Small intestine (tissue), 7 donors: ENCODE results near the gene PAF1. TPM values are rescaled to one million over a fixed set of nuclear protein-coding genes. Genes with fewer than 3 reads are reported as not detected.

ENCODE experiments used
- DNase-seq, 2 donors: peaks; one replicate each; pipeline versions ENCODE4 v3.0.0 to v3.0.0-alpha.2; 2013
- FAIRE-seq: peaks from 2 replicates; lab custom pipeline; 2012; peaks lifted over from hg19 to GRCh38; lab: Jason Lieb, UNC
- H3K27ac ChIP-seq, 3 donors: one replicate each; pipeline ENCODE4 v1.5.1; 2013; ENCODE audit warnings: low read length in 2 of 3, mild to moderate bottlenecking in 2 of 3, control low read depth in 1 of 3, inconsistent platforms in 1 of 3, low read depth in 1 of 3, moderate library complexity in 1 of 3
- H3K27me3 ChIP-seq, 3 donors: one replicate each; pipeline ENCODE4 v1.6.1; 2013; ENCODE audit warnings: low read length in 3 of 3, inconsistent platforms in 1 of 3; ENCODE audit not compliant: control insufficient read depth in 3 of 3, insufficient read depth in 3 of 3
- H3K36me3 ChIP-seq, 3 donors: one replicate each; pipeline ENCODE4 v1.6.1; 2013; ENCODE audit warnings: low read length in 3 of 3, inconsistent platforms in 1 of 3, low read depth in 1 of 3, mild to moderate bottlenecking in 1 of 3, moderate library complexity in 1 of 3; ENCODE audit not compliant: control insufficient read depth in 3 of 3, insufficient read depth in 2 of 3
- H3K4me1 ChIP-seq, 3 donors: one replicate each; pipeline ENCODE4 v1.6.1; 2013; ENCODE audit warnings: low read length in 2 of 3, inconsistent platforms in 1 of 3, low read depth in 1 of 3, mild to moderate bottlenecking in 1 of 3, moderate library complexity in 1 of 3; ENCODE audit not compliant: control insufficient read depth in 3 of 3, insufficient read depth in 2 of 3
- H3K4me3 ChIP-seq, 3 donors: one replicate each; pipeline ENCODE4 v1.5.1; 2013; ENCODE audit warnings: low read length in 3 of 3, control low read depth in 1 of 3, inconsistent platforms in 1 of 3, low read depth in 1 of 3, mild to moderate bottlenecking in 1 of 3, moderate library complexity in 1 of 3
- H3K9me3 ChIP-seq, 2 donors: one replicate each; pipeline ENCODE4 v1.6.1; 2013; ENCODE audit warnings: low read depth in 1 of 2, low read length in 1 of 2; ENCODE audit not compliant: control insufficient read depth in 2 of 2, insufficient read depth in 1 of 2
- WGBS, 3 donors: extraction: QIAGEN DNeasy Blood & Tissue Kit; methylation state at CpG; one replicate each; pipeline ENCODE4 v1.1.7; 2013; 5-methylcytosine and 5-hydroxymethylcytosine counted together
- polyA plus RNA-seq, 4 donors: library from polyadenylated mRNA; stranded (reverse) in 3 of 4; unstranded in 1 of 4; fragments of 200-250 nt in 3 of 4; fragments of 120-200 nt in 1 of 4; gene quantifications; one replicate each; pipeline versions ENCODE4 v1.2.1 to v1.2.3, GENCODE V29; 2013
- donor health status: healthy with polysubstance abuse.
- donor health status: control.
- donor health status: control.
- donor health status: Bipolar disorder and iron deficiency.
- donor health status: healthy.

PAF1 gene
- polyA plus RNA-seq, 4 donors = 32.9 to 42.7 (median 37.9) TPM

DNA sequence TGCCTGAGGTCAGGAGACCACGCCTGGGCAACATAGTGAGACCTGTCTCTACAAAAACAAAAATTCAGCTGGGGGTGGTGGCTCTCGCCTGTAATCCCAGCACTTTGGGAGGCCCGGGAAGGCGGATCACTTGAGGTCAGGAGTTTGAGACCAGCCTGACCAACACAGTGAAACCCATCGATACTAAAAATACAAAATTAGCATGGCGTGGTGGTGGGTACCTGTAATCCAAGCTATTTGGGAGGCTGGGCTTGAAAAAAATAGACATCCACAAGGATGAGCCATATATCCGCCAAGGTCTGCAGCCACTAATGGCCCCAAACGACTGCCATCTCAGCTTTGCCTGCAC, 41.7 kb upstream of the PAF1 start:
- Histone ChIP-seq H3K27me3 (no peaks in the 10 kb centered on the region), H3K9me3 (no peaks in the 10 kb centered on the region), H3K27ac (no peak overlapping the region), H3K4me1 (peaks cover 2 to 27% (median 19%) of the 10 kb centered on the region in 3 donors), H3K36me3 (peaks cover 5 to 38% (median 6%) of the 10 kb centered on the region in 3 donors), H3K4me3 (no peak overlapping the region)
- FAIRE-seq (no peak), DNase-seq (no peak)
- 88 to 93% (median 92%) methylated on average over 8 of the region's 8 CpGs for WGBS, 3 donors

DNA sequence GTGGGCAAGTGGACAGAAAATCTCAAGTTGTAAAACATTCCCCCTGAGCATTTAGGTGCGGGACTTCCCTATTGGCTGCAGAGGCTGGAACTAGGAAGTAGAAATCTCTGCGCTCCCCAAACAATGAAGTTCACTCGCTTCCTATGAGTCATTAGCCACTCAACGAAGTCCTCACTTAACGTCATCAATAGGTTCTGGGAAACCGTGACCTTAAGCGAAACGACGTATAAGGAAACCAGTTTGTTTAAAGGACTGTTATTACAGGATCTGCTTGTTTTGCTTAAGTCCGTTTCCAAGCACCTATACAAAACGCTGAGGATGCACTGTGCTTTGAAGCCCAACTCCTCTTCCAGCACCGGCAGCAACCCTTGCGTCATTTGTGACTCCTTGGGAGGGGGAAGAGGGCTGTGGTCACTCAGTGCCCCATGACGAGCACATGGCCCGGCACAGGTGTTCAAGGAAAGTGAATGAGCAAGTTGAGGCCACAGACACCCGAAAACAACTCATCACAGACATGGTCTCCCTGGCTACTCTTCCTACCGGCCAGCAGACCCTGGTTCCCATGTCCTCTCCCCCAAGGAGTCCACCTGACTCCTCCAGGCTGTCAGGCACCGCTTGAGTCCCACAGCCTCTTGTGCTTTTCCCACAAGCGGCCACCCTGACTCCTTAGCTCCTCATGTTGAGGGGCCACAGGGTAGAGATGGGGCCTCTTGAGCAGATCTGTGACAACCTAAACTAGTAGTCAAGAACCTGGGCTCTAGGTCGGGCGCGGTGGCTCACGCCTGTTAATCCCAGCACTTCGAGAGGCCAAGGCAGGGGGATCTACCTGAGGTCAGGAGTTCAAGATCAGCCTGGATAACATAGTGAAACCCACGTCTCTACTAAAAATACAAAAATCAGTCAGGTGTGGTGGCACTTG, 40.0 kb upstream of the PAF1 start:
- FAIRE-seq (no peak), DNase-seq (peak; percentile 36 to 38)
- H3K27ac ChIP-seq = peak overlapping the region; percentile 53 to 99 (median 56)

DNA sequence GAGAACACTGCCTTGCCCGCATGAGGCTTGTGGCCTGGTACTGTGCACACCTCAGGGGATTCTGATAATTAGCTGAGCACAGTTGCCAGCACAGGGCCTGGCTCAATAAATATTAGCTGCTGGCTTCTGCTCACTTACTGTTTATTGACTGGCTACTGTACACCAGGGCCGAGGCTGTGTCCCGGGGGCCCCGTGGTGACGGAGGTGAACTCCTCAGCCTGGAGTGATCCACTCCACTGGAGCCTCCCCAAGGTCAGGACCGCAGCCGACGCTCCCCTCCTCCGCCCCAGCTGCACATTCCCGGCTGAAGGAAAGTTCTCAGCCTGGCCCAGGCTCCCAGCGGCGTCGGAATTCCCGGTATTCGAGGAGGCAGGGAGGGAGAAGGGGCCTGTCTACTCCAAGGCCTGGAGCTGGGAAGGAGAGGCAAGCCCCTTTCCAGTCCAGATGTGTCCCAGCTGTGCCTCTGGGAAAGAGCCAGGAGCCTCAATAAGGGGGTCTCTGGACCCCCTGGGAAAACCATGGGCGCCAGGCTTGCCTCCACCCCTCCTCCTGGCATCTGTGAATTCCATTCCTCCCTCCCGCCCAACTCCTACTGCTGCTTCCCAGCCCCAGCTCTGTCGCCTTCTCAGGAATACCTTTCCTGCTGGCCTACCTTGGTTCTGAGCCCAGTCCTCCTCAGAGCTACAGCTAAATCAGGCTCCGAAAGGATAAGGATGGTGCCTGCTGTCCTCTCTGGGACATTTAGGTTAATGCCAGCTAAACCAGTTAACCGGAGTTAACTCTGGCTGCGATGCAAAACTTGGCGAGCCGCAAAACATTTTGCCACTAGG, 37.6 kb upstream of the PAF1 start:
- Histone ChIP-seq H3K4me1 (peaks cover 0 to 10% (median 5%) of the 10 kb centered on the region in 3 donors), H3K9me3 (no peaks in the 10 kb centered on the region), H3K36me3 (peaks cover 4 to 42% (median 6%) of the 10 kb centered on the region in 3 donors), H3K27ac (peak overlapping the region in 2 of 3 donors; percentile 58 to 84), H3K27me3 (no peaks in the 10 kb centered on the region), H3K4me3 (no peak overlapping the region)
- WGBS, 3 donors = 28 to 36% (median 30%) methylated on average over 21 to 23 of the region's 23 CpGs
- peak; percentile 18 to 73 for DNase-seq
- FAIRE-seq = no peak

More for the DNA sequence above, 40.0 kb upstream of the PAF1 start:
- peaks cover 2 to 20% (median 14%) of the 10 kb centered on the region in 3 donors for H3K4me1 ChIP-seq
- 48 to 65% (median 51%) methylated on average over 25 of the region's 25 CpGs for WGBS, 3 donors
- peaks cover 5 to 38% (median 6%) of the 10 kb centered on the region in 3 donors for H3K36me3 ChIP-seq
- no peaks in the 10 kb centered on the region for H3K27me3 ChIP-seq
- no peak overlapping the region for H3K4me3 ChIP-seq
- no peaks in the 10 kb centered on the region for H3K9me3 ChIP-seq

GRCh38 chr19:39427707-39428106, 36.8 kb upstream of the PAF1 start:
- DNase-seq = no peak
- H3K27ac ChIP-seq = peak overlapping the region in 1 of 3 donors; percentile 84
- no peak for FAIRE-seq
- 88 to 90% (median 89%) methylated on average over 11 of the region's 11 CpGs for WGBS, 3 donors
- peaks cover 0 to 42% (median 2%) of the 10 kb centered on the region in 3 donors for H3K36me3 ChIP-seq
- H3K27me3 ChIP-seq = no peaks in the 10 kb centered on the region
- H3K4me1 ChIP-seq = peaks cover 0 to 10% (median 5%) of the 10 kb centered on the region in 3 donors
- no peak overlapping the region for H3K4me3 ChIP-seq
- H3K9me3 ChIP-seq = no peaks in the 10 kb centered on the region

DNA sequence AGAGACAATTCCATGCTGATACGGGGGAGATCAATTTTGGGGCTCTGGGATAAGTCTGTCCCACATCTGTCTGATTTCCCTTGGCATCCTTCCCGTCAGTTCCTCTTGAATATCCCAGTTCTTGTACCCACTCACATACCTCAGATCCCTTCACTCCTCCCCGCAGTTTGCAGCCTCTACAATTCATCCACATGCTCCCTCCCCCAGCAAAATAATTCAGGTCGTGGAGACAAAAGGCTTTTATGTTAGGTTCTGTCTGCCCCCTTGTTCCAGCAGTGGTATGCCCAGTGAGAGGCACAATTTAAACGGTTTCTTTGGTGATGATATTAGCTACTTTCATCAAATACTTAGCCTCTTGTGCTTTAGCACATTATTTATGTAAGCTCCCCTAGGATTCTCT, 35.3 kb upstream of the PAF1 start:
- Histone ChIP-seq H3K27me3 (no peaks in the 10 kb centered on the region), H3K4me1 (peaks cover 0 to 10% (median 4%) of the 10 kb centered on the region in 3 donors), H3K27ac (no peak overlapping the region), H3K9me3 (no peaks in the 10 kb centered on the region), H3K4me3 (no peak overlapping the region), H3K36me3 (peaks cover 0 to 38% (median 0%) of the 10 kb centered on the region in 3 donors)
- 58 to 65% (median 65%) methylated on average over 5 of the region's 5 CpGs for WGBS, 3 donors
- DNase-seq (no peak), FAIRE-seq (no peak)

DNA sequence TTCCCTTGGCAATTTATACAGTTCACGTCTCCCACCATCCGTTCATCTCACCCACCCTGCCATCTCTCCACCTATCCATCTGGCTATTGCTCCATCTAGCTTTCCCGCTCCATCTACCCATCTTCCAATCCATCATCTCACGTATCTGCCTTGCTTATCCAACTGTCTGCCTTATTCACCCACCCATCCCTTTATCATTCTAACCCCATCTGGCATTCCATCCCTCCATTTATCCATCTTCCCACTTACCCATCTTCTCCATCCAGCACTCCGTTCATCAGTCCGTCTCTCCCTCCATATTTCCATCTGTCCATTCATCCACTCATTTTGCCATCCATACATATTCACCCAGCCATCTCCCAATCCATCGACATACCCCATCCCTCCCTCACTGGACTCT, 34.8 kb upstream of the PAF1 start:
- H3K9me3 ChIP-seq = no peaks in the 10 kb centered on the region
- FAIRE-seq = no peak
- H3K27ac ChIP-seq = no peak overlapping the region
- no peak for DNase-seq
- H3K36me3 ChIP-seq = peaks cover 0 to 35% (median 0%) of the 10 kb centered on the region in 3 donors
- no peak overlapping the region for H3K4me3 ChIP-seq
- H3K27me3 ChIP-seq = no peaks in the 10 kb centered on the region
- peaks cover 0 to 10% (median 0%) of the 10 kb centered on the region in 3 donors for H3K4me1 ChIP-seq
- WGBS, 3 donors = 87 to 91% (median 89%) methylated on average over 7 of the region's 7 CpGs

DNA sequence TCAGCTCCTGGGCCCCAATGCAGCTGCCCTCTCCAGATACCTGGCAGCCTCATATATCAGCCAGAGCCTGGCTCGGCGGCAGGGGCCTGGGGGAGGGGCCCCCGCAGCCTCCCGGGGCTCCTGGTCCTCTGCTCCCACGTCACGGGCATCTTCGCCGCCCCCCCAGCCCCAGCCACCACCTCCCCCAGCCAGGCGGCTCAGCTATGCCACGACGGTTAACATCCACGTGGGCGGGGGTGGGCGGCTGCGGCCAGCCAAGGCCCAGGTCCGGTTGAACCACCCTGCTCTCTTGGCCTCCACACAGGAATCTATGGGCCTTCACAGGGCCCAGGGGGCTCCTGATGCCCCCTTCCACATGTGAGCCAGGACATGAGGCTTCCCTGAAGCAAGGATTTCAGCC, 34.0 kb upstream of the PAF1 start:
- FAIRE-seq = no peak
- Histone ChIP-seq H3K27ac (no peak overlapping the region), H3K36me3 (peaks cover 0 to 40% (median 0%) of the 10 kb centered on the region in 3 donors), H3K27me3 (no peaks in the 10 kb centered on the region), H3K4me1 (peaks cover 0 to 10% (median 0%) of the 10 kb centered on the region in 3 donors), H3K9me3 (no peaks in the 10 kb centered on the region), H3K4me3 (no peak overlapping the region)
- 82 to 85% (median 83%) methylated on average over 14 to 16 of the region's 16 CpGs for WGBS, 3 donors
- DNase-seq = no peak
